ENCODE data around the gene CTPS1. TPM values are rescaled to one million over a fixed set of nuclear protein-coding genes. Genes with fewer than 3 reads are reported as not detected.
A peak's percentile ranks its signal among the peaks of the same experiment; 100 is the strongest.

The CTPS1 gene
- total RNA-seq, 1 donor from 2014 or later, result 174 TPM

DNA sequence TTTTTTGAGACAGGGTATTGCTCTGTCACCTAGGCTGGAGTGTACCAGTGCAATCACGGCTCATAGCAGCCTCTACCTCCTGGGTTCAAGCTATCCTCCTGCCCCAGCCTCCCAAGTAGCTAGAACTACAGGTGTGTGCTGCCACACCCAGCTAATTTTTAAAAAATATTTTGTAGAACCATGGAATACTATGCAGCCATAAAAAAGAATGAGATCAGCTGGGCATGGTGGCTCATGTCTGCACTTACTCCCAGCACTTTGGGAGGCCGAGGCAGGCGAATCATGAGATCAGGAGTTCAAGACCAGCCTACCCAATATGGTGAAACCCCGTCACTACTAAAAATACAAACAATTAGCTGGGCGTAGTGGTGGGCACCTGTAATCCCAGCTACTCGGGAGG lies 29.9 kb upstream of the CTPS1 start:
- no peaks in the 10 kb centered on the region for H3K9me3 Mint-ChIP-seq
- DNase-seq (ENCODE audit: low spot score), result no peak
- H3K4me1 Mint-ChIP-seq (ENCODE audit: low read depth), result peaks cover 8% of the 10 kb centered on the region
- H3K27ac Mint-ChIP-seq, result no peak overlapping the region
- no peaks in the 10 kb centered on the region for H3K36me3 Mint-ChIP-seq (ENCODE audit: low read depth)
- intact Hi-C loops (cut with micrococcal nuclease), result loop anchor here (2.0 kb wide), 1 partner anchor 99 kb away; no protein-coding TSS in a partner anchor
- H3K27me3 Mint-ChIP-seq (ENCODE audit: insufficient read depth), result peaks cover 14% of the 10 kb centered on the region
- no peak overlapping the region for H3K4me3 Mint-ChIP-seq

DNA sequence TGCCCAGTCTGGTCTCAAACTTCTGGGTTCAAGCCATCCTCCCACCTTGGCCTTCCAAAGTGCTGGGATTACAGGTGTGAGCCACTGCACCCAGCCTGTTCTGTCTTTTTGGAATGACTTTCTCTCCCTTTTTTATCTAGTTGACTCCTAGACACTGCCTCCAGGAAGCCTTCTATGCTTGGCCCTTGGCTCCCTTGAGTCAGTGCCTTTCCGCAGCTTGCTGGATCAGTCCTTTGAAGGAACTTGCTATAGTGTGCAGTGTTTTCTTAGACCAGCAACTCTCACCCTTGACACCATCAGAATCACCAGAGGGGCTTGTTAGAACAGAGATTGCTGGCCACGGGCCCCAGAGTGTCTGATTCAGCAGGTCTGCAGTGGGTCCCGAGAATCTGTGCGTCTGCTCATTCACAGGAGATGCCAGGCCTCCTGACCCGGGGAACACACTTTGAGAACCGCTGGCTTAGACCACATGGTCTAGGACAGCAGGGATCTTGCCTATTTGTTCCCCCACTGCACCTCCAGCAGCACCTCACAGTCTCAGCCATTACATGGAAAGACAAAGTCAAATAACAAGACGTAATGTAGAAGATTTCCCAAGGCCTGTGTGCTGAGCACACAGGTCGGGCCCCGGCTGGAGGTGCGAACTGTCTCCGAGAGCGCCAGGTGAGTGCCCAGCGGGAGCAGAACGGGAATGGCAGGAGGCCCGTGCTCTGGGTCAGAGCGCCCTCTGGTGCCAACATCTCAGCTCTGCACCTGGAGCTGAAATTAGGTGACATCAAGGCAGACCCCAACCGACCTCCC lies 27.4 kb upstream of the CTPS1 start:
- peak; percentile 45 for DNase-seq (ENCODE audit: low spot score)
- Mint-ChIP-seq H3K27ac (no peak overlapping the region), H3K4me3 (no peak overlapping the region), H3K9me3 (no peaks in the 10 kb centered on the region), H3K27me3 (ENCODE audit: insufficient read depth) (peaks cover 15% of the 10 kb centered on the region), H3K36me3 (ENCODE audit: low read depth) (no peaks in the 10 kb centered on the region), H3K4me1 (ENCODE audit: low read depth) (peaks cover 8% of the 10 kb centered on the region)
- intact Hi-C loops (cut with micrococcal nuclease), result loop anchor here (1.0 kb wide), 2 partner anchors 178 to 340 kb away; no protein-coding TSS in a partner anchor

DNA sequence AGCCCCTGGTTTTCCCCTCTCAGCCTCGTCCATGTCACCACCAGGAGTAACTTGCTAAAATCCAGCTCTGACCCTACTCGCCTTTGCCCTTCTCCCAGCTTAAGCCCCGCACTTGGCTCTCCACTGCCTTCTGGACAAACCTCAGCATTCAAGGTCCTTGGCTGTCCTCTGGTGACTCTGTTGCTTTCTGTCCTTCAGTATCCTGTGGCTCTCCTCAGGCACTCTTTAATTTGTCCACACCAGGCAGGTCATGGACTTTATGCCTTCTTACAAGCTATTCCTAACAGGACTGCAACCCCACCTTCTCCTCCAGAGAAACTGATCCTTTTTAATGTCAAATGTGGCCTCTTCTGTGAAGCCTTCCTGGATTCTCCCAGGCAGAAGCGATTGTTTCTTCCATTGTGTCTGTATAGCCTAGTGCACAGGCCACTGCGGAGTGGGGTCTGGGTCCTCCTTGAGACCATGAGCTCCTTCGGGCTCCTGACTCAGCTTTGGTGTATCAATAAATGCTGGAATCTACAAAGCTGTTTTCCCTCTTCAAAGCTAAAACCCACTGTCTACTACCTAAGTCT lies 26.7 kb upstream of the CTPS1 start:
- Mint-ChIP-seq H3K9me3 (no peaks in the 10 kb centered on the region), H3K36me3 (ENCODE audit: low read depth) (no peaks in the 10 kb centered on the region), H3K4me1 (ENCODE audit: low read depth) (peaks cover 8% of the 10 kb centered on the region), H3K27me3 (ENCODE audit: insufficient read depth) (peaks cover 15% of the 10 kb centered on the region), H3K27ac (no peak overlapping the region), H3K4me3 (no peak overlapping the region)
- DNase-seq (ENCODE audit: low spot score), result no peak
- intact Hi-C loops (cut with micrococcal nuclease), result loop anchor here (1.0 kb wide), 2 partner anchors 179 to 341 kb away; no protein-coding TSS in a partner anchor

DNA sequence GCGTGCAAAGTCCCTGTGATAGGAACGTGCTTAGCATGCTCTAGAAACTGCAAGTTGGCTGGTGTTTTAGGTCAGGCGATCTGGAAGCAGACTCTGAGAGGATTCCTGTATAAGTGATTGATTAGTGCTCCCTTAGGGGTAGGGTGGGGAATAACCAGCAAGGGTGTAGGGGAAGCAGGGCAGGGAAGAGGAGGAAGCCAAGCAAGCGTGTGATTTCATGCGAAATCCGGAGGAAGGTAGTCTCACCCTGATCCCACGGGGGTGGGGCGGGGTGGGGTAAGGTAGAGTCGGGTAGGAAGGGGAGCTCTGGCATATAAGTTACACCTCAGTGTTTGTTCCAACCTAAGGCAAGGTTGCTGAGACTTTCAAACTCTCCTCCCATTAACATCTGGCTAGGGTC lies 24.9 kb upstream of the CTPS1 start:
- H3K27me3 Mint-ChIP-seq (ENCODE audit: insufficient read depth), result peaks cover 22% of the 10 kb centered on the region
- intact Hi-C loops (cut with micrococcal nuclease), result no loop called here
- no peak overlapping the region for H3K27ac Mint-ChIP-seq
- no peaks in the 10 kb centered on the region for H3K9me3 Mint-ChIP-seq
- H3K36me3 Mint-ChIP-seq (ENCODE audit: low read depth), result no peaks in the 10 kb centered on the region
- H3K4me1 Mint-ChIP-seq (ENCODE audit: low read depth), result no peaks in the 10 kb centered on the region
- no peak for DNase-seq (ENCODE audit: low spot score)
- no peak overlapping the region for H3K4me3 Mint-ChIP-seq

DNA sequence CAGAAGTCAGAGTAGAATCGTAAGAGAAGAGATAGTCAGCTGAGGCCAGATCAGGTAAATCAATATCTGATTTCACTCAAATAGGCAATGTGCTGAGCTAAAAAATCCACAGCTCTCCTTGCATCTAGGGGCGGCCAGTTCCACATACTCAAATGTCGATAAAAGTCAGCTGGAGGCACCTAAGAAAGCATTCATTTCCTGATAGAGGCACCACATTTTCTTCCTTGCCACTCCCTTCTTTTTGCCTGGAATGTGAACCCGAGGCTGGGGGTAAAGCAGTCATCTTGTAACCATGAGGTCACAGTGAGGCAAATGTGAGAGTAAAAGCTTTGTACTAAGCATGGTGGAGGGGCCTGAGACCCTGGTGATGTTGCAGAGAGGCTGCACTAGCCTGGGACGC lies 24.2 kb upstream of the CTPS1 start:
- Mint-ChIP-seq H3K4me3 (no peak overlapping the region), H3K9me3 (no peaks in the 10 kb centered on the region), H3K27me3 (ENCODE audit: insufficient read depth) (peaks cover 18% of the 10 kb centered on the region), H3K27ac (no peak overlapping the region), H3K4me1 (ENCODE audit: low read depth) (no peaks in the 10 kb centered on the region), H3K36me3 (ENCODE audit: low read depth) (no peaks in the 10 kb centered on the region)
- no peak for DNase-seq (ENCODE audit: low spot score)
- intact Hi-C loops (cut with micrococcal nuclease), result no loop called here

DNA sequence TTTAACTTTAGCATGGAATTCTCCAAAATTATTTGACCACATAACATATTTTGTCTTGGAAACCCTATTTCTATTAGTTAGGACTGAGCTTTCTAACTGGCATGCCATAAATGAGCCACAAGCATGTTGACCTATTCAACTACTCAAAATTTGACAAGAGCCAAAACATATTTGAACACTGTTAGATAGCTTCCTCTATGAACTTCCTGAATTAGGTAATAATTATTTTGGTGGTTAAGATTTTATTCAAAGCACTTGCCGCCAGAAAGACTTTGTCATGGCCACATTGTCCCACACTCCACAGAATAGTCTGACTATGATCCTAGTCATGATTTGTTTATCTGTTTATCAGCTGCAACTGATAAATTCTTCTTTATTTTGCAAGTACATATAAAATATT lies 23.1 kb upstream of the CTPS1 start:
- Mint-ChIP-seq H3K4me3 (no peak overlapping the region), H3K27me3 (ENCODE audit: insufficient read depth) (peaks cover 17% of the 10 kb centered on the region), H3K36me3 (ENCODE audit: low read depth) (no peaks in the 10 kb centered on the region), H3K4me1 (ENCODE audit: low read depth) (no peaks in the 10 kb centered on the region), H3K9me3 (no peaks in the 10 kb centered on the region), H3K27ac (no peak overlapping the region)
- intact Hi-C loops (cut with micrococcal nuclease), result no loop called here
- DNase-seq (ENCODE audit: low spot score), result no peak

DNA sequence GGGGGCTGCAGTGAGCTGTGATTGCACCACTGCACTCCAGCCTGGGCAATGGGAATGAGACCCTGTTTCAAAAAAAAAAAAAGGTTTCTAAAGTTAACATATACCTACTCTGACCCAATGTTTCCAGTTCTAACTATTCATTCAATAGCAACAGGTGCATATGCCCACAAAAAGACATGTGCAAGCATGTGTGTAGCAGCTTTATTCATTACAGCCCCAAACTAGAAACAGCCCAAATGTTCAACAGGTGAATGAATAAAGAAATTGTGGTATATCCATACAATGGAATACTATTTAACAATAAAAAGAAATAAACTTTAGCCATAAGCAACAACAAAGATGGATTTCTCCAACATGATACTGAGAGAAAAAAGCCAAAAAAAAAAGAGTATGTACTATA lies 21.3 kb upstream of the CTPS1 start:
- no peak overlapping the region for H3K27ac Mint-ChIP-seq
- H3K4me1 Mint-ChIP-seq (ENCODE audit: low read depth), result no peaks in the 10 kb centered on the region
- no peak overlapping the region for H3K4me3 Mint-ChIP-seq
- H3K36me3 Mint-ChIP-seq (ENCODE audit: low read depth), result no peaks in the 10 kb centered on the region
- intact Hi-C loops (cut with micrococcal nuclease), result no loop called here
- no peak for DNase-seq (ENCODE audit: low spot score)
- no peaks in the 10 kb centered on the region for H3K9me3 Mint-ChIP-seq
- peaks cover 17% of the 10 kb centered on the region for H3K27me3 Mint-ChIP-seq (ENCODE audit: insufficient read depth)

DNA sequence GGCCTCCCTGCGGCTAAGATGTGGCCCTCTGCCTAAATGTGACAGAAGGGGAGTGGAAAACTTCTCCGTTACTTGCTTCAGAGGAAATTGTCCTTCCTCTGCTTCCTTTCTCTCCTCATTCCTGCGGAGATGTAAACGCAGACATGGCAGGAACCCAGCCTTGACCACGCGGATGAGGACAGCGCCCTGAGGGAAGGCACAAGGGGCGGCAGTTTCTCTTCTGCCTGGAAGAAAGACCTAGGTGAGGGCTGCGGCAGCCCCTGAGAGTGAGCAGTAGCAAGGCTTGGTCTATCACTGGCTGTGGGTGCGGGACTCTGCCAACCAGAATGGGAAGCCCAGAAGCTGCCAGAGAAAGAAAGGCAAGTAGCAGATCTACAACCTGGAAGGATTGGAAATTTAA lies 14.0 kb upstream of the CTPS1 start:
- Mint-ChIP-seq H3K27ac (no peak overlapping the region), H3K4me1 (ENCODE audit: low read depth) (no peaks in the 10 kb centered on the region), H3K4me3 (no peak overlapping the region), H3K9me3 (no peaks in the 10 kb centered on the region), H3K27me3 (ENCODE audit: insufficient read depth) (peaks cover 4% of the 10 kb centered on the region), H3K36me3 (ENCODE audit: low read depth) (no peaks in the 10 kb centered on the region)
- no peak for DNase-seq (ENCODE audit: low spot score)
- intact Hi-C loops (cut with micrococcal nuclease), result no loop called here

DNA sequence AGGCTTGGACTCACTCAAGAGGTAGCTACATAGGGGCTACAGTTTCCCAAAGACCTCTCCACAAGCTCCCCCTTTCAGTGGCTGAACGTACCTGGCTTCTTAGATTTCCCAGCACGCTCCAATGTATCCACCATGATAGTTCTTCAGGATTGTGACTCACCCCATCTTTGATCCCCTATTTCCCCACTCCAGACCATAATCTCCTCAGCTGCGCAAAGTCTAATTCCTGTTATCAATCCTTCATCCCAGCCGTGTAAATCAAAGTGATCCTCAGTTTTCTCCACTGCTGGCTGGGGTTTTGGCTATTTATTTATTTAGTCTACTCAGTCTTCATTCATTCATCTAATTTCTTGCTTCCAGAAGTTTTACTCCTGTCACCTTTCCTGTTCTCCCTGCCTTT lies 13.1 kb upstream of the CTPS1 start:
- intact Hi-C loops (cut with micrococcal nuclease), result no loop called here
- Mint-ChIP-seq H3K27me3 (ENCODE audit: insufficient read depth) (peaks cover 3% of the 10 kb centered on the region), H3K4me3 (no peak overlapping the region), H3K27ac (no peak overlapping the region), H3K9me3 (no peaks in the 10 kb centered on the region), H3K36me3 (ENCODE audit: low read depth) (no peaks in the 10 kb centered on the region), H3K4me1 (ENCODE audit: low read depth) (no peaks in the 10 kb centered on the region)
- DNase-seq (ENCODE audit: low spot score), result no peak

DNA sequence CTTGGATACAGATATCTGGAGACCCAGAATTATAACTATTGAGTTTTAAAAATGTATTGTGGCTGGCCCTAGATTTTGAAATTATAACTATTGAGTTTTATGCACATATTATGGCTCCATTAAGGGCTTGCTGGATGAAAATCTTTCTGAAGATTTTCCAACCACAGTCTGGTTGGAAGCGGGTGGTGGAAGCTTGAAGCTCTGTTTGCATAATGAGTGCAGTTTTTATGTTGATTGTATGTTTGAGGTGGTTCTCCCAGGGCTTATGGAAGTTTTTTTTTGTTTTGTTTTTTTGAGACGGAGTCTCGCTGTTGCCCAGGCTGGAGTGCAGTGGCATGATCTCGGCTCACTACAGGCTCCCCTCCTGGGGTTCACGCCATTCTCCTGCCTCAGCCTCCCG lies 10.1 kb upstream of the CTPS1 start:
- Mint-ChIP-seq H3K9me3 (no peaks in the 10 kb centered on the region), H3K27me3 (ENCODE audit: insufficient read depth) (peaks cover 4% of the 10 kb centered on the region), H3K27ac (no peak overlapping the region), H3K4me1 (ENCODE audit: low read depth) (peaks cover 9% of the 10 kb centered on the region), H3K36me3 (ENCODE audit: low read depth) (no peaks in the 10 kb centered on the region), H3K4me3 (no peak overlapping the region)
- intact Hi-C loops (cut with micrococcal nuclease), result no loop called here
- DNase-seq (ENCODE audit: low spot score), result no peak

DNA sequence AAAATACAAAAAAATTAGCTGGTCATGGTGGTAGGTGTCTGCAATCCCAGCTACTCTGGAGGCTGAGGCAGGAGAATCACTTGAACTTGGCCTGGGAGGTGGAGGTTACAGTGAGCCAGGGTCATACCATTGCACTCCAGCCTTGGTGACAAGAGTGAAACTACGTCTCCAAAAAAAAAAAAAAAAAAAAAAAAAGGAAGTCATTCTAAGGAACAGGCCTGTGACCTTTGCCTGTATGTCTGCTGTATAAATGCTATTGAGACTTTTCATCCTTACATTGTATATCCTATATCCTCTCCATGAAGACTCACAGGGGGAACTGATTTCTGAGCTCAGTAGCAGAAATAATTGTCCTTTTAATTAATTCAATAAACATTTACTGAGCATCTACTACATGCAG lies 7.5 kb upstream of the CTPS1 start:
- no peaks in the 10 kb centered on the region for H3K36me3 Mint-ChIP-seq (ENCODE audit: low read depth)
- H3K27me3 Mint-ChIP-seq (ENCODE audit: insufficient read depth), result peaks cover 4% of the 10 kb centered on the region
- H3K27ac Mint-ChIP-seq, result no peak overlapping the region
- intact Hi-C loops (cut with micrococcal nuclease), result loop anchor here (10.0 kb wide), 1 partner anchor 517 kb away; the partner anchor contains the start of gene ZFP69B
- H3K9me3 Mint-ChIP-seq, result no peaks in the 10 kb centered on the region
- DNase-seq (ENCODE audit: low spot score), result no peak
- H3K4me3 Mint-ChIP-seq, result no peak overlapping the region
- peaks cover 14% of the 10 kb centered on the region for H3K4me1 Mint-ChIP-seq (ENCODE audit: low read depth)

DNA sequence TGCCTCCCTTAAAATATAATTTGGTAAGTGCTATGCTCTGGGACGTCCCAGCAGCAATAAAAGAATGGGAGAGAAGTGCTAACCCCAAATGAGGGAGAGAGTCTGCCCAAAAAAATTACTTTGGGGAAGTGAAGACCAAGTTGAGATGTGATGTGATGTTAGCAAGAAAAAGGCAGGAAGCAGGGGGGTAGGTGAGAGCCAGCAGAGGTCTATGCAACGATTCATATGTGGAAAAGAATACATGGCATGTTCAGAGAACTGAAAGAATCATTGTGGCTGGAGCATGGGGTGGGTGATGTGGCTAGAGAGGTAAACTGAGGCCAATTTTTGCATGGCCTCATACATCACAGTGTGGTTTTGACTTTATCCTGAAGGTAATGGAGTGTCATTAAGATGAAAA lies 5.6 kb upstream of the CTPS1 start:
- no peaks in the 10 kb centered on the region for H3K9me3 Mint-ChIP-seq
- no peak overlapping the region for H3K27ac Mint-ChIP-seq
- H3K36me3 Mint-ChIP-seq (ENCODE audit: low read depth), result no peaks in the 10 kb centered on the region
- H3K27me3 Mint-ChIP-seq (ENCODE audit: insufficient read depth), result peaks cover 4% of the 10 kb centered on the region
- H3K4me3 Mint-ChIP-seq, result no peak overlapping the region
- DNase-seq (ENCODE audit: low spot score), result no peak
- intact Hi-C loops (cut with micrococcal nuclease), result loop anchor here (10.0 kb wide), 1 partner anchor 519 kb away; the partner anchor contains the start of gene ZFP69B
- H3K4me1 Mint-ChIP-seq (ENCODE audit: low read depth), result peaks cover 18% of the 10 kb centered on the region

DNA sequence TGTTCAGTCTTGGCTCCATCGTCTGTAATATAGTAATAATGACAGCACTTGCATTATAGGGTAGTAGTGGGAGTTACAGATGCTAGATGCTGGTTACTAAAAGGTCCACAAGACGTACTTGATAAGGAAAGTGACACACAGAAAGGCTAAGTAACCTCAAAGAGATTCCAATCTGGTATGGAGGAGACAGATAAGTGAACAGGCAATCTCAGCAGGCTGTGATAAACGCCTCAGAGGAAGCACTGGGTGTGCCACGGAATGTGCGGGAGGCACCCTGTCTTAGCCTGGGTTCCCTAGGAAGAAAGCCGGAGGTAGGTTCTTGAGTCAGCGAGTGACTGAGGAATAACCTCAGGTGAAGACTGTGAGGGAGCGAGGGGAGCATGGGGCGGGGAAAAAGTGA lies 4.6 kb upstream of the CTPS1 start:
- Mint-ChIP-seq H3K4me1 (ENCODE audit: low read depth) (peaks cover 20% of the 10 kb centered on the region), H3K27ac (no peak overlapping the region), H3K36me3 (ENCODE audit: low read depth) (no peaks in the 10 kb centered on the region), H3K4me3 (no peak overlapping the region), H3K9me3 (no peaks in the 10 kb centered on the region), H3K27me3 (ENCODE audit: insufficient read depth) (peaks cover 4% of the 10 kb centered on the region)
- intact Hi-C loops (cut with micrococcal nuclease), result loop anchor here (5.0 to 10.0 kb wide), 2 partner anchors 168 to 520 kb away; partner anchors contain the start of gene ZFP69B
- DNase-seq (ENCODE audit: low spot score), result no peak

Measured in activated T-helper 1 cell treated with anti-CD3 and anti-CD28 coated beads, Interleukin-12 subunit alpha, Interleukin-12 subunit beta, Interleukin-2, Interleukin-4 antibody, amounts not matched to agents 30 ng/mL and 10 ng/mL and 1 ng/mL, durations not matched to agents 14 hours and 24 hours and 36 hours (primary cell).